CD4-positive, alpha-beta T cell treated with Interleukin-12 subunit alpha and Interleukin-12 subunit beta, for 1 hour (primary cell): ENCODE data around the gene NOVA1.

Experiments
- DNase-seq: peaks from one replicate; pipeline ENCODE4 v3.0.0-alpha.2; 2020

NOVA1 gene

GRCh38 chr14:26443654-26444053 lies 154.2 kb downstream of the NOVA1 start:
- DNase-seq, result no peak

GRCh38 chr14:26429205-26429604 lies 168.6 kb downstream of the NOVA1 start:
- no peak for DNase-seq

GRCh38 chr14:26427097-26427496 lies 170.7 kb downstream of the NOVA1 start:
- DNase-seq, result no peak

- no peak for DNase-seq
These were observed 173.3 kb downstream of the NOVA1 start for GRCh38 chr14:26424537-26424936.

- no peak for DNase-seq
These were observed 182.2 kb downstream of the NOVA1 start for GRCh38 chr14:26415618-26416123.

GRCh38 chr14:26414926-26415325 lies 182.9 kb downstream of the NOVA1 start:
- no peak for DNase-seq

- no peak for DNase-seq
These were observed 183.7 kb downstream of the NOVA1 start for GRCh38 chr14:26414103-26414502.

GRCh38 chr14:26412421-26412820 lies 185.4 kb downstream of the NOVA1 start:
- DNase-seq, result no peak

- no peak for DNase-seq
These were observed 187.6 kb downstream of the NOVA1 start for GRCh38 chr14:26410189-26410685.

GRCh38 chr14:26404927-26405326 lies 192.9 kb downstream of the NOVA1 start:
- no peak for DNase-seq

GRCh38 chr14:26403760-26404159 lies 194.1 kb downstream of the NOVA1 start:
- no peak for DNase-seq

GRCh38 chr14:26402126-26402525 lies 195.7 kb downstream of the NOVA1 start:
- no peak for DNase-seq

GRCh38 chr14:26401179-26401968 lies 196.5 kb downstream of the NOVA1 start:
- DNase-seq, result no peak

- no peak for DNase-seq
These were observed 197.5 kb downstream of the NOVA1 start for GRCh38 chr14:26400373-26400772.

- no peak for DNase-seq
These were observed 199.2 kb downstream of the NOVA1 start for GRCh38 chr14:26398616-26399015.
